SIG-M5 (cell line): Measurements from ENCODE around the gene HJURP.

ENCODE experiments used
- DNase-seq: peaks from one replicate; lab custom pipeline; 2025; lab: John Stamatoyannopoulos, UW

The HJURP gene

GRCh38 chr2:233829193-233830110 is 24.9 kb downstream of the HJURP start:
- no peak for DNase-seq

- no peak for DNase-seq
These were observed 25.7 kb downstream of the HJURP start for GRCh38 chr2:233828546-233829192.

GRCh38 chr2:233824373-233824772 is 30.0 kb downstream of the HJURP start:
- DNase-seq: no peak

- no peak for DNase-seq
These were observed 30.6 kb downstream of the HJURP start for GRCh38 chr2:233823731-233824121.

GRCh38 chr2:233822781-233823730 is 31.3 kb downstream of the HJURP start:
- no peak for DNase-seq

- DNase-seq: no peak
These were observed 32.1 kb downstream of the HJURP start for GRCh38 chr2:233822101-233822771.

- DNase-seq: no peak
These were observed 32.6 kb downstream of the HJURP start for GRCh38 chr2:233821709-233822100.

- no peak for DNase-seq
These were observed 33.1 kb downstream of the HJURP start for GRCh38 chr2:233821196-233821595.

- DNase-seq: no peak
These were observed 33.6 kb downstream of the HJURP start for GRCh38 chr2:233820774-233821105.

GRCh38 chr2:233819884-233820773 is 34.2 kb downstream of the HJURP start:
- no peak for DNase-seq

GRCh38 chr2:233818639-233819621 is 35.4 kb downstream of the HJURP start:
- DNase-seq: no peak

- no peak for DNase-seq
These were observed 36.2 kb downstream of the HJURP start for GRCh38 chr2:233817995-233818638.

GRCh38 chr2:233817361-233817911 is 36.9 kb downstream of the HJURP start:
- DNase-seq: no peak

GRCh38 chr2:233816771-233817170 is 37.6 kb downstream of the HJURP start:
- no peak for DNase-seq

GRCh38 chr2:233816334-233816733 is 38.0 kb downstream of the HJURP start:
- DNase-seq: no peak

GRCh38 chr2:233815861-233816260 is 38.5 kb downstream of the HJURP start:
- no peak for DNase-seq

GRCh38 chr2:233814056-233814835 is 40.1 kb downstream of the HJURP start:
- DNase-seq: no peak
